SKM-1 (cell line): Measurements from ENCODE around the gene PEX19.

ENCODE experiments used
- DNase-seq: peaks from one replicate; lab custom pipeline; 2025; ENCODE audit not compliant: unreplicated experiment; lab: John Stamatoyannopoulos, UW

Gene PEX19

DNA sequence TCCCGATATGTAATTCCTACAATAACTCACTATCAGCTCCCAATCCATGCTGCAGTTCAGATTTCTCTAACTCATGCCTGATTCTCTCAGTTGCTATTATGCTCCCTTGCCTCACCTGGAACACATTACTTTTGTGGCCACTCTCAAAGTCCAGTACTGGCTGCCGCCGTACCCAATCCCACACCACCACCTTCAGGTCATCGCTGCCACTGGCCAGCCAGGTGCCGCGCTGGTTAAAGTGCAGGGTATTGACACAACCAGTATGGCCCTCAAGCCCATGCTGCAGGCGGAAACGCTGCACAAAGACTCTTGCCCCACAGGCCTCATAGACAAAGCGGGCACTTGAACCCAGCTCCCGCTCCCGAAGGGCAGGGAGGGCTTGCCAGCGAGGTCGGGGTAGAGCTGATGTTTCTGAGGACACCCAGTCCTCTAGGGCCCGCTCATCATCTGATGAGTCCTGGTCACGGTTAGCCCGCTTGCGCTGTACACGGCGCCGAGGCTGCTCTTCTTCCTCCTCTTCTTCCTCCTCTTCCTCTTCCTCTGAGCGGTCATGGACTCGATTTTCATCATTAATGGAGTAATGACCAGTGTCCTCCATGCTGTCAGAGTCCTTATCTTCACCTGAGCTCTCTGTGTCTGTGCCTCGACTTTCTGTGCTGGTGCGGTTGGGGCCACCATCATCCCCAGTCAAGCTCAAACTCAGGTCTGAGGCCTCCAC lies 45.2 kb downstream of the PEX19 start:
- no peak for DNase-seq

DNA sequence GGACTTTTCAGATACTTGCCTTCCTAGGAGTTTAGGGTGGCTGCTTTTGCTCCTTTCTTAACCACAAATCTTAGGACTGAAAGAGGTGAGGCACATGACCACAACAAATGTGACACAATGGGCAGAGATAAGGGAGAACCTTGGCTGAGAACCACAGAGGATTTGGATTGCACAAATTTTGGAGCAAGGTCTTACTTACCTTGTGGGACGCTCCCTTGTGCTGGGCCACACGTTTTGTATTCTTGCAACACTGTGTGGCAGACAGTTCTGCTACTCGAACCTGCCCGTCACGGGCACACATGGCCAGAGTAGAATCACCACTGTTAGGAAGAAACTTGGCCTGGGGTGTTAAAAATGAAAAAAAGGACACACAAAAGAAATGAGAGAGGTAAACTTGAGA lies 46.5 kb downstream of the PEX19 start:
- no peak for DNase-seq

DNA sequence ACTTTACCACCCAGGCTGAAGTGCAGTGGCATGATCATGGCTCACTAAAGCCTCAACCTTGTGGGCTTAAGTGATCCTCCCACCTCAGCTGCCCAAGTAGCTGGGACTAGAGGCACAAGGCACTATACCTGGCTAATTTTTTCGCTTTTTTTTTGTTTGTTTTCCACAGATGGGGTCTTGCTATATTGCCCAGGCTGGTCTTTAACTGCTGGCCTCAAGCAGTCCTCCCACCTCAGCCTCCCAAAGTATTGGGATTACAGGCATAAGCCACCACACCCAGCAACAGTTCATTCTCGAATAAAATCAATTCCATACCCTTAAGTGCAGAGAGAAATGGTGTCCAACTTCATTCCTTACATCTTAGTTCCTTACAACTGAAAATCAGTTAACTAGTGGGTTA lies 47.4 kb downstream of the PEX19 start:
- no peak for DNase-seq

DNA sequence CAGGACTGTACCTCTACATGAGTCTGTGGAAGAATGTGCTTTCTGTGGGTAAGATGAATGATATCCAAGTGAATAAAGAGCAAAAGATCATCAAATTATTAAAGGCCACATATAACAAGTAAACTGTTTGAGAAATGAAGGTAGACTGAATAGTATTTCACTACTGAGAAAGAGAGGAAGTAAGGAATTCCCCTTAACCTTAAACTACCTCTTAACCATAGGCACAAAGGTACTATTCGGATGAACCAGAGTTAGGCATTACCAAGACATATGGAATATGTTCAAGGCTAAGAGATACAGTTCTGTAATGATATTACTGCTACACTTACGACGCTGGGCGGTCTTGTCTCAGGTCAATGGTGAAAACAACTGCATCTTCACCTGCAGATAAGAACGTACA lies 48.1 kb downstream of the PEX19 start:
- DNase-seq = no peak

DNA sequence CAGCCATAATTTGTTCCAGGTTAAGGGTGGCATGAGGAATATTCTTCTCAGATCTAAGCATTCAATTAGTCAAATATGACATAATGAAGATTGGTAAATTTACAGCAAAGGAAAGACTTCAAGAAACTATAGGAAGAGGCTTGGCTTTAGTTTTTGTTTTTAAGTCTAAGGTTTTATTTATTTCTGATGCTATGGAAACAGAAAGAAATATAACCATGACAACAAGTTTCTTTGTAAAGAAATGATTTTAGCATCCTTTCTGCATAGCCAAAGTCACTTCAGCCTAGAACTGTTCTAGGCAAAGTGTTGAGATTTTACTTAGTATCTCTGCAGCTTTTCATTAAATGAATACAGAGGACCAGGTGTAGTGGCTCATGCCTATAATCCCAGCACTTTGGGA lies 52.0 kb downstream of the PEX19 start:
- no peak for DNase-seq

DNA sequence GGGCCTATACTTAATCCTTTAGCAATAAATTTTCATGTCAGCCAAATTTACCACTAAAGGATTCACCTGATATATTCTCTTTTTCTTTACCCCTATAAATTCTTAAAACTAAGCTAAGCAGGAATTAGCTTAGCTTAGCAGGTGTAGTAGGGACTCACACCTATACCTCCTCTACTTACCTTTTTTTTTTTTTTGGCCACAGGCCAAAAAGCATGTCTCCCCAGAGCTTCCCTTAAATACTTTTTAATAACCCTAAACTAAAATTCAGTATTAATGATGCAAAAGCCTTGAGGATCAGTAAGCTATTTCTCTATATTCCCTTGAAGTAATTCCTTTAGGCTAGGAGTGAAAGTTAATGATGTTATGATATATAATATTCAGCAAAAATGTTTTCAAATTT lies 56.5 kb downstream of the PEX19 start:
- no peak for DNase-seq

DNA sequence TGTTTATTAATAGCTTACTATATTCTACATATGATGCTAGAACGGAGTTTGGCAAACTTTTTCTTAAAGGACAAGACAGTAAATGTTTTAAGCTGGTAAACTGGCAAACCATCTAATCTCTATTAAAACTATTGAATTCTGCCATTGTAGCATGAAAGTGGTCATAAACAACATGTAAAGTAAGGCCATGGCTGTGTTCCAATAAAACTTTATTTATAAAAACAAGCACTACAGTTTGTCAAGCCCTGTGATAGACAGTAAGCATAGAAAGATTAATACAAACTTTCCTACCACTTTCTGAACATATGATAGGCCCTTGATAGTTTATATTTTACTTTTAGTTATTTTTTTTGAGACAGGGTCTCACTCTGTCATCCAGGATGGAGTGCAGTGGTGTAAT lies 57.4 kb downstream of the PEX19 start:
- DNase-seq = no peak

DNA sequence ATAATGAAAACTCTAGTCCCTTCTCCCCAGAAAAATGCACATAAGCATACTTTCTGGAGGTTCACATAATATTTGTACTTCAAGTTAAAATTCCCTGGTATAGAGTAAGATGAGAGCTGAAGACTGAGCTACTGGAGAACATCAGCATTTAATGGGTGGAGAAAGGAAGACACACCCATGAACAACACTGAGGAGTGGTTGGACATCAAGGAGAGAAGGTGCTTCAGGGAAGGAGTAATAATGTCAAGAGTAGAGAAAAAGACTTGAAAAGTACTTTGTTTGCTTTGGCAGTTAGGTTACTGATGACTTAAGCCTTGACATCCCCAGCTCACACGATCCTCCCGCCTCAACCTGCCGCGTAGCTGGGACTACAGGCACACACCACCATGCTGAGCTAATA lies 57.9 kb downstream of the PEX19 start:
- DNase-seq = no peak
